GM23248 (cell line): ENCODE data around the gene YTHDF1.

Experiments used
- EZH2 ChIP-seq: fragments of 200-600 bp; sonication (generic); IDR thresholded peaks from 2 replicates; pipeline ENCODE4 v1.6.1; 2018; ENCODE audit warnings: antibody characterized with exemption, mild to moderate bottlenecking; ENCODE audit not compliant: insufficient read depth, poor library complexity, severe bottlenecking
- EZH2phosphoT487 ChIP-seq: fragments of 200-600 bp; sonication (generic); IDR thresholded peaks from 2 replicates; pipeline ENCODE4 v1.6.1; 2018; ENCODE audit warnings: antibody characterized with exemption, moderate library complexity, mild to moderate bottlenecking, low read depth; ENCODE audit not compliant: insufficient read depth

- TF ChIP-seq EZH2phosphoT487 (no peak), EZH2 (no peak)
Measured at GRCh38 chr20:63186084-63186483, 29.8 kb downstream of the YTHDF1 start.
